ENCODE results near the gene MAN2B2.

- TF ChIP-seq POLR2A (IDR thresholded peaks at IDR 0.05), result no peak
- TF ChIP-seq, protein P1, sequence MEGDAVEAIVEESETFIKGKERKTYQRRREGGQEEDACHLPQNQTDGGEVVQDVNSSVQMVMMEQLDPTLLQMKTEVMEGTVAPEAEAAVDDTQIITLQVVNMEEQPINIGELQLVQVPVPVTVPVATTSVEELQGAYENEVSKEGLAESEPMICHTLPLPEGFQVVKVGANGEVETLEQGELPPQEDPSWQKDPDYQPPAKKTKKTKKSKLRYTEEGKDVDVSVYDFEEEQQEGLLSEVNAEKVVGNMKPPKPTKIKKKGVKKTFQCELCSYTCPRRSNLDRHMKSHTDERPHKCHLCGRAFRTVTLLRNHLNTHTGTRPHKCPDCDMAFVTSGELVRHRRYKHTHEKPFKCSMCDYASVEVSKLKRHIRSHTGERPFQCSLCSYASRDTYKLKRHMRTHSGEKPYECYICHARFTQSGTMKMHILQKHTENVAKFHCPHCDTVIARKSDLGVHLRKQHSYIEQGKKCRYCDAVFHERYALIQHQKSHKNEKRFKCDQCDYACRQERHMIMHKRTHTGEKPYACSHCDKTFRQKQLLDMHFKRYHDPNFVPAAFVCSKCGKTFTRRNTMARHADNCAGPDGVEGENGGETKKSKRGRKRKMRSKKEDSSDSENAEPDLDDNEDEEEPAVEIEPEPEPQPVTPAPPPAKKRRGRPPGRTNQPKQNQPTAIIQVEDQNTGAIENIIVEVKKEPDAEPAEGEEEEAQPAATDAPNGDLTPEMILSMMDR (IDR thresholded peaks at IDR 0.05), result no peak
These were observed 7.8 kb upstream of the MAN2B2 start for GRCh38 chr4:6567218-6567617.
